Ishikawa (cell line): Measurements from ENCODE around the gene ANKIB1.

ENCODE experiments used
- CEBPB ChIP-seq: IDR thresholded peaks from 2 replicates; pipeline ENCODE4 v1.6.1; 2012
- CREB1 ChIP-seq: IDR thresholded peaks from 2 replicates; pipeline ENCODE4 v1.6.1; 2012; ENCODE audit warnings: low read depth
- EGR1 ChIP-seq: IDR thresholded peaks from 2 replicates; pipeline ENCODE4 v1.6.1; 2012
- EP300 ChIP-seq: IDR thresholded peaks from 2 replicates; pipeline ENCODE4 v1.6.1; 2012; ENCODE audit warnings: borderline replicate concordance
- FOXM1 ChIP-seq: IDR thresholded peaks from 2 replicates; pipeline ENCODE4 v1.6.1; 2012; ENCODE audit warnings: low read depth, borderline replicate concordance
- NFIC ChIP-seq: IDR thresholded peaks from 2 replicates; pipeline ENCODE4 v1.6.1; 2012
- RAD21 ChIP-seq: IDR thresholded peaks from 2 replicates; pipeline ENCODE4 v1.6.1; 2012; ENCODE audit warnings: low read depth
- TAF1 ChIP-seq: IDR thresholded peaks from 2 replicates; pipeline ENCODE4 v1.6.1; 2012; ENCODE audit warnings: low read depth, mild to moderate bottlenecking
- TCF12 ChIP-seq: IDR thresholded peaks from 2 replicates; pipeline ENCODE4 v1.6.1; 2012; ENCODE audit warnings: low read depth
- TEAD4 ChIP-seq: IDR thresholded peaks from 2 replicates; pipeline ENCODE4 v1.6.1; 2012
- USF1 ChIP-seq: IDR thresholded peaks from 2 replicates; pipeline ENCODE4 v1.6.1; 2012
- YY1 ChIP-seq: IDR thresholded peaks from 2 replicates; pipeline ENCODE4 v1.6.1; 2012; ENCODE audit warnings: low read depth
- ZBTB7A ChIP-seq: IDR thresholded peaks from 2 replicates; pipeline ENCODE4 v1.6.1; 2012; ENCODE audit warnings: low read depth
- TF ChIP-seq, protein P1 (sequence below): IDR thresholded peaks from 2 replicates; pipeline ENCODE4 v1.6.1; 2012; ENCODE audit warnings: low read depth, mild to moderate bottlenecking
- TF ChIP-seq, protein P2 (sequence below): IDR thresholded peaks from 2 replicates; pipeline ENCODE4 v1.6.1; 2012

ANKIB1 gene

DNA sequence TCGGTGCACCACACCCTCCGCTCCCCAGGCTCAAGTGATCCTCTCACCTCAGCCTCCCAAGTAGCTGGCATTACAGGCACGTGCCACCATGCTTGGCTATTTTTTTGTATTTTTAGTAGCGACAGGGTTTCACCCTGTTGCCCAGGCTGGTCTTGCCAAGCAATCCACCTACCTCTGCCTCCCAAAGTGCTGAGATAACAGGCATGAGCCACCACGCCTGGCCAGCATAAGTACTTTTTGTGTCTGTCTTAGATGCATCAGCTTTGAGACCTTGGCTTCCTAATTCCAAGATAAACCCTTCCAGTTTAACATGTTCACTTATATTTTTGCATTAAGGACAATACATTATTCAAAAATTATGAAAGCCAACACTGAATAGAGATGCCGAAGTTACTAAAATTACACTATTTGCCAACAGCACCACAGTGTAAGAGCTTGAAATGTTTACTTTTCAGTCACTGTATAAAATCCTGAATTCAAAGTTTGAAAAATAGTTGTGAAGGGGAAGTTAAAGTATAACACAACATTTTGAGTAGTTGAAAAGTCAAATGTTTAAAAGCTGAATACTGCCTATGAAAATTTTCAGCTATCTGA lies 36.5 kb downstream of the ANKIB1 start:
- TF ChIP-seq TEAD4 (no peak), EP300 (no peak), CREB1 (no peak), EGR1 (no peak), FOXM1 (no peak), CEBPB (no peak), TAF1 (no peak), USF1 (no peak), YY1 (no peak), RAD21 (no peak), NFIC (no peak), ZBTB7A (no peak), TCF12 (no peak)
- TF ChIP-seq, protein P1, sequence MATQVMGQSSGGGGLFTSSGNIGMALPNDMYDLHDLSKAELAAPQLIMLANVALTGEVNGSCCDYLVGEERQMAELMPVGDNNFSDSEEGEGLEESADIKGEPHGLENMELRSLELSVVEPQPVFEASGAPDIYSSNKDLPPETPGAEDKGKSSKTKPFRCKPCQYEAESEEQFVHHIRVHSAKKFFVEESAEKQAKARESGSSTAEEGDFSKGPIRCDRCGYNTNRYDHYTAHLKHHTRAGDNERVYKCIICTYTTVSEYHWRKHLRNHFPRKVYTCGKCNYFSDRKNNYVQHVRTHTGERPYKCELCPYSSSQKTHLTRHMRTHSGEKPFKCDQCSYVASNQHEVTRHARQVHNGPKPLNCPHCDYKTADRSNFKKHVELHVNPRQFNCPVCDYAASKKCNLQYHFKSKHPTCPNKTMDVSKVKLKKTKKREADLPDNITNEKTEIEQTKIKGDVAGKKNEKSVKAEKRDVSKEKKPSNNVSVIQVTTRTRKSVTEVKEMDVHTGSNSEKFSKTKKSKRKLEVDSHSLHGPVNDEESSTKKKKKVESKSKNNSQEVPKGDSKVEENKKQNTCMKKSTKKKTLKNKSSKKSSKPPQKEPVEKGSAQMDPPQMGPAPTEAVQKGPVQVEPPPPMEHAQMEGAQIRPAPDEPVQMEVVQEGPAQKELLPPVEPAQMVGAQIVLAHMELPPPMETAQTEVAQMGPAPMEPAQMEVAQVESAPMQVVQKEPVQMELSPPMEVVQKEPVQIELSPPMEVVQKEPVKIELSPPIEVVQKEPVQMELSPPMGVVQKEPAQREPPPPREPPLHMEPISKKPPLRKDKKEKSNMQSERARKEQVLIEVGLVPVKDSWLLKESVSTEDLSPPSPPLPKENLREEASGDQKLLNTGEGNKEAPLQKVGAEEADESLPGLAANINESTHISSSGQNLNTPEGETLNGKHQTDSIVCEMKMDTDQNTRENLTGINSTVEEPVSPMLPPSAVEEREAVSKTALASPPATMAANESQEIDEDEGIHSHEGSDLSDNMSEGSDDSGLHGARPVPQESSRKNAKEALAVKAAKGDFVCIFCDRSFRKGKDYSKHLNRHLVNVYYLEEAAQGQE: no peak
- TF ChIP-seq, protein P2, sequence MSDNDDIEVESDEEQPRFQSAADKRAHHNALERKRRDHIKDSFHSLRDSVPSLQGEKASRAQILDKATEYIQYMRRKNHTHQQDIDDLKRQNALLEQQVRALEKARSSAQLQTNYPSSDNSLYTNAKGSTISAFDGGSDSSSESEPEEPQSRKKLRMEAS: no peak

DNA sequence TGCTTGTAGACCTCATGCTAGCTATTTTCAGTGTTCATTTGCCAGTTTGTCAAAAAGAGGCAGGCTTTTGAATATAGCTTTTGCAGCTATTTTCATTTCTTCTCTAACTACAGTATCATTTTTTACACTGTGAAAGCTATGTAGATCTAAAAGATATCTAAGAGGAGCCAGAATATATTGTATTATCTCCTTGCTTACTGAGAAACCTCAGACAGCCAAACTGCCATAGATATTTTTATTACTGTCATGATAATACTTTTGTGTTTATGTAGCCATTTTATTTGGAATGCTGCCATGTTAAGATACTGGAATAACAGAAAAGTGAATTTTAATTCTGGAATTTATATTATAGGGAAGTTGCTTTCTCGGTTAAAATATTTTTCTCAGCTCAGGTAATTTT lies 37.2 kb downstream of the ANKIB1 start:
- TF ChIP-seq EP300 (no peak), TCF12 (no peak), FOXM1 (no peak), CREB1 (no peak), CEBPB (no peak), NFIC (no peak), USF1 (no peak)
- TF ChIP-seq, protein P2: no peak

- TF ChIP-seq TEAD4 (no peak), FOXM1 (no peak), TAF1 (no peak), CEBPB (no peak), CREB1 (no peak), RAD21 (no peak), YY1 (no peak), ZBTB7A (no peak), USF1 (no peak), NFIC (no peak), EP300 (no peak), EGR1 (no peak), TCF12 (no peak)
- TF ChIP-seq, protein P1: no peak
- TF ChIP-seq, protein P2: no peak
These were observed 43.5 kb downstream of the ANKIB1 start for GRCh38 chr7:92289321-92289720.

- no peak for TF ChIP-seq YY1
- TF ChIP-seq FOXM1: no peak
- TF ChIP-seq TEAD4: no peak
- no peak for TF ChIP-seq ZBTB7A
- no peak for TF ChIP-seq CREB1
- no peak for TF ChIP-seq EP300
- TF ChIP-seq, protein P1: no peak
- no peak for TF ChIP-seq USF1
These were observed 47.2 kb downstream of the ANKIB1 start for GRCh38 chr7:92292981-92293380.
